Panc1 (cell line): ENCODE measurements around the gene NFKB1. TPM values are rescaled to one million over a fixed set of nuclear protein-coding genes. Genes with fewer than 3 reads are reported as not detected.

ENCODE experiments used
- ATAC-seq: fragments of 200-7000 bp; cut with Tn5 transposase; 2 replicates; pipeline ENCODE4 v1.9.1; 2020; ENCODE audit warnings: mild to moderate bottlenecking, moderate library complexity
- BruUV-seq: library from RNA; stranded (reverse); fragments of 400-500 nt; replicated peaks from 2 replicates; lab custom pipeline; 2021; lab: Mats Ljungman, UMichigan
- CTCF ChIA-PET: fragments of 300-600 bp; sonication (Branson Sonifier 250); formaldehyde crosslinking; loops from one replicate; lab custom pipeline; 2022; ENCODE audit warnings: antibody characterized with exemption; lab: Charles Lee
- POLR2A ChIA-PET: fragments of 300-600 bp; sonication (Branson Sonifier 250); formaldehyde crosslinking; loops from one replicate; lab custom pipeline; 2022; ENCODE audit warnings: antibody characterized with exemption; lab: Charles Lee
- DNase-seq: peaks from one replicate; pipeline ENCODE4 v3.0.0-alpha.2; 2010; ENCODE audit warnings: low read depth, low spot score
- H3K27ac ChIP-seq: 2 replicates; pipeline ENCODE4 v1.5.1; 2011; ENCODE audit warnings: mild to moderate bottlenecking, low read length, inconsistent platforms
- H3K27me3 ChIP-seq: fragments of 200-500 bp; sonication (Bioruptor generic); 2 replicates; pipeline ENCODE4 v1.6.0; 2014; ENCODE audit warnings: low read length, inconsistent platforms; ENCODE audit not compliant: control insufficient read depth, insufficient read depth
- H3K36me3 ChIP-seq: fragments of 200-500 bp; sonication (Bioruptor generic); 2 replicates; pipeline ENCODE4 v1.5.1; 2014; ENCODE audit warnings: inconsistent platforms, mild to moderate bottlenecking, low read length, moderate library complexity; ENCODE audit not compliant: control insufficient read depth, insufficient read depth
- H3K4me1 ChIP-seq: 2 replicates; pipeline ENCODE4 v1.5.1; 2011; ENCODE audit warnings: inconsistent platforms, mild to moderate bottlenecking, low read length, moderate library complexity; ENCODE audit not compliant: control insufficient read depth, insufficient read depth
- H3K4me3 ChIP-seq, 2 experiments: 2 replicates each; pipeline ENCODE4 v1.5.1; 2011 to 2012; ENCODE audit warnings: low read depth in 2 of 2, low read length in 2 of 2, mild to moderate bottlenecking in 2 of 2, inconsistent platforms in 1 of 2, moderate library complexity in 1 of 2
- H3K9me3 ChIP-seq: fragments of 200-500 bp; sonication (Bioruptor generic); 2 replicates; pipeline ENCODE4 v1.5.1; 2014; ENCODE audit warnings: low read depth, mild to moderate bottlenecking, inconsistent platforms, low read length, moderate library complexity; ENCODE audit not compliant: control insufficient read depth, insufficient read depth
- CTCF ChIP-seq: fragments of 450-650 bp; IDR thresholded peaks from 2 replicates; pipeline ENCODE4 v1.5.1; 2017; ENCODE audit warnings: mild to moderate bottlenecking
- POLR2AphosphoS5 ChIP-seq: IDR thresholded peaks from 2 replicates; pipeline ENCODE4 v1.6.1; 2012; ENCODE audit warnings: mild to moderate bottlenecking, low read depth, low read length, moderate library complexity
- REST ChIP-seq, 2 experiments: IDR thresholded peaks; 2 replicates each; pipeline ENCODE4 v1.6.1; 2011 to 2012; ENCODE audit warnings: low read depth in 2 of 2, control low read depth in 1 of 2, low read length in 1 of 2, mild to moderate bottlenecking in 1 of 2, moderate library complexity in 1 of 2; ENCODE audit not compliant: insufficient read depth in 1 of 2
- SIN3A ChIP-seq: IDR thresholded peaks from 2 replicates; pipeline ENCODE4 v1.6.1; 2012; ENCODE audit warnings: low read depth, mild to moderate bottlenecking, low read length, moderate library complexity, borderline replicate concordance; ENCODE audit not compliant: insufficient read depth
- TCF7L2 ChIP-seq: IDR thresholded peaks from 2 replicates; pipeline ENCODE4 v1.6.1; 2011; ENCODE audit warnings: mild to moderate bottlenecking, low read depth, low read length, inconsistent platforms
- in situ Hi-C: cut with HindIII; loops from 2 replicates; pipeline ENCODE4 v1.10.0; 2016; ENCODE audit warnings: low sequenced_read_pairs, low pct_unique_long_range_greater_than_20kb
- intact Hi-C: fragments of 100-400 bp; cut with micrococcal nuclease; formaldehyde crosslinking; loops from one replicate; pipeline ENCODE4 v1.10.0; 2022; ENCODE audit not compliant: unreplicated experiment
- total RNA-seq: library from RNA; stranded (reverse); gene quantifications from one replicate; pipeline ENCODE4 v1.2.1, GENCODE V29; 2021; ENCODE audit not compliant: unreplicated experiment

NFKB1 gene
- total RNA-seq, 1 experiment from 2014 or later = 29.0 TPM

- no TSS peak for BruUV-seq
- POLR2A ChIA-PET = no interaction called here
- no peak overlapping the region; a peak in 1 of 4 replicates for H3K4me3 ChIP-seq
These were observed 3.8 kb downstream of the NFKB1 start for GRCh38 chr4:102504941-102505340.

GRCh38 chr4:102505708-102506107, 4.5 kb downstream of the NFKB1 start:
- H3K4me3 ChIP-seq = no peak overlapping the region
- BruUV-seq = no TSS peak
- intact Hi-C loops (no loop called here), in situ Hi-C loops (no loop called here)
- ChIA-PET CTCF (no interaction called here), POLR2A (no interaction called here)
- no peaks in the 10 kb centered on the region for H3K36me3 ChIP-seq
- H3K9me3 ChIP-seq = no peaks in the 10 kb centered on the region
- ATAC-seq = no peak
- TF ChIP-seq CTCF (no peak), TCF7L2 (no peak), SIN3A (no peak), REST (IDR thresholded peaks at IDR 0.05; ENCODE audit: insufficient read depth in 1 of 2, low read depth in 2 of 2, low read length in 1 of 2) (no peak), POLR2AphosphoS5 (no peak)
- H3K4me1 ChIP-seq = peaks cover 22% of the 10 kb centered on the region
- no peak overlapping the region for H3K27ac ChIP-seq
- H3K27me3 ChIP-seq = no peaks in the 10 kb centered on the region
- no peak for DNase-seq

More at GRCh38 chr4:102504941-102505340, 3.8 kb downstream of the NFKB1 start:
- in situ Hi-C loops (no loop called here), intact Hi-C loops (no loop called here)
- no peak for ATAC-seq
- Histone ChIP-seq H3K9me3 (no peaks in the 10 kb centered on the region), H3K36me3 (no peaks in the 10 kb centered on the region), H3K27ac (peak overlapping the region; percentile 29; the same call in 1 of the 2 replicates), H3K4me1 (peaks cover 22% of the 10 kb centered on the region), H3K27me3 (no peaks in the 10 kb centered on the region)
- CTCF ChIA-PET = no interaction called here
- DNase-seq = no peak
- TF ChIP-seq CTCF (no peak), SIN3A (no peak), REST (IDR thresholded peaks at IDR 0.05; ENCODE audit: insufficient read depth in 1 of 2, low read depth in 2 of 2, low read length in 1 of 2) (no peak), POLR2AphosphoS5 (no peak), TCF7L2 (no peak)
